Measurements from ENCODE around the gene UBALD2. TPM values are rescaled to one million over a fixed set of nuclear protein-coding genes. Genes with fewer than 3 reads are reported as not detected.
"Not testable (repeated sequence)": the region's sequence is repeated elsewhere in the genome, so short reads cannot be mapped to it uniquely, and the experiment has no call there.

UBALD2 gene
- total and polyA plus RNA-seq, 2 of the 4 experiments (the other 2 are of a cell fraction) = 0.90 to 12.1 TPM

- TF ChIP-seq ELK1 (IDR thresholded peaks at IDR 0.05; ENCODE audit: borderline replicate concordance, low read depth, low read length) (no peak), RCOR1 (IDR thresholded peaks at IDR 0.05; ENCODE audit: insufficient replicate concordance, low read length) (no peak)
Measured at GRCh38 chr17:76304226-76305134, 39.3 kb downstream of the UBALD2 start (continued).

- H3K4me3 ChIP-seq (ENCODE audit: insufficient read depth, low read depth, low read length); H2AFZ ChIP-seq (replicated peaks; ENCODE audit: low read length, poor library complexity); H4K8ac ChIP-seq (ENCODE audit: low read depth in 2 of 2, low read length in 2 of 2); intact Hi-C loops (cut with micrococcal nuclease); dilution Hi-C loops (cut with HindIII; ENCODE audit: low sequenced_read_pairs, unreplicated experiment); H3K4me2 ChIP-seq (ENCODE audit: low read depth, low read length); H3K27ac ChIP-seq (ENCODE audit: insufficient read depth, low read length); H2BK20ac ChIP-seq (ENCODE audit: low read depth, low read length); H3K9me1 ChIP-seq (ENCODE audit: insufficient read depth, low read length); H2BK120ac ChIP-seq (ENCODE audit: low read depth, low read length); H4K5ac ChIP-seq (ENCODE audit: low read depth, low read length); H4K91ac ChIP-seq (ENCODE audit: insufficient read depth, low read depth, low read length); POLR2A ChIA-PET (ENCODE audit: unreplicated experiment); H2BK5ac ChIP-seq (ENCODE audit: low read depth, low read length, poor library complexity, severe bottlenecking); H4K20me1 ChIP-seq (ENCODE audit: insufficient read depth, low read length); H3K18ac ChIP-seq (ENCODE audit: low read depth, low read length); H3K56ac ChIP-seq (ENCODE audit: extremely low read depth, insufficient read depth, low read length); H3K9ac ChIP-seq (ENCODE audit: low read depth, low read length); H3K14ac ChIP-seq (replicated peaks; ENCODE audit: low read depth, low read length); H3K4ac ChIP-seq (ENCODE audit: low read depth, low read length); H2BK15ac ChIP-seq (ENCODE audit: low read depth, low read length); H3K9me3 ChIP-seq (ENCODE audit: control insufficient read depth, insufficient read depth, low read length); BruUV-seq (replicated peaks); H2AK9ac ChIP-seq (replicated peaks; ENCODE audit: low read depth, low read length, poor library complexity); H3K23ac ChIP-seq (ENCODE audit: low read depth, low read length); ATAC-seq (ENCODE audit: low read depth); H3K36me3 ChIP-seq (ENCODE audit: control insufficient read depth, insufficient read depth, low read length); H2AK5ac ChIP-seq (ENCODE audit: low read depth, low read length); DNase-seq; H3K4me1 ChIP-seq (ENCODE audit: control insufficient read depth, insufficient read depth, low read length); CTCF ChIA-PET; H3K79me1 ChIP-seq (ENCODE audit: low read depth in 1 of 2, low read length in 2 of 2); H3K27me3 ChIP-seq (ENCODE audit: control insufficient read depth, insufficient read depth, low read length): not testable (repeated sequence)
- in situ Hi-C loops (cut with MboI; ENCODE audit: low sequenced_read_pairs) = loop anchor here (10.0 kb wide), 1 partner anchor 200 kb away; the partner anchor contains the start of gene RHBDF2
- whole genome bisulfite sequencing, 2 experiments (ENCODE audit: extremely low coverage in 2 of 2, insufficient read length in 1 of 2) = no CpG with 5 or more reads among the region's 3 CpGs
Measured at GRCh38 chr17:76305135-76305454, 39.9 kb downstream of the UBALD2 start.

Measured in IMR-90 (cell line).